NOMO-1 treated with DMSO at 0.1 percent for 48 hours (cell line): Measurements from ENCODE around the gene PYURF.

ENCODE experiments used
- DNase-seq: peaks from one replicate; lab custom pipeline; 2025; ENCODE audit not compliant: unreplicated experiment; lab: John Stamatoyannopoulos, UW

The PYURF gene

DNA sequence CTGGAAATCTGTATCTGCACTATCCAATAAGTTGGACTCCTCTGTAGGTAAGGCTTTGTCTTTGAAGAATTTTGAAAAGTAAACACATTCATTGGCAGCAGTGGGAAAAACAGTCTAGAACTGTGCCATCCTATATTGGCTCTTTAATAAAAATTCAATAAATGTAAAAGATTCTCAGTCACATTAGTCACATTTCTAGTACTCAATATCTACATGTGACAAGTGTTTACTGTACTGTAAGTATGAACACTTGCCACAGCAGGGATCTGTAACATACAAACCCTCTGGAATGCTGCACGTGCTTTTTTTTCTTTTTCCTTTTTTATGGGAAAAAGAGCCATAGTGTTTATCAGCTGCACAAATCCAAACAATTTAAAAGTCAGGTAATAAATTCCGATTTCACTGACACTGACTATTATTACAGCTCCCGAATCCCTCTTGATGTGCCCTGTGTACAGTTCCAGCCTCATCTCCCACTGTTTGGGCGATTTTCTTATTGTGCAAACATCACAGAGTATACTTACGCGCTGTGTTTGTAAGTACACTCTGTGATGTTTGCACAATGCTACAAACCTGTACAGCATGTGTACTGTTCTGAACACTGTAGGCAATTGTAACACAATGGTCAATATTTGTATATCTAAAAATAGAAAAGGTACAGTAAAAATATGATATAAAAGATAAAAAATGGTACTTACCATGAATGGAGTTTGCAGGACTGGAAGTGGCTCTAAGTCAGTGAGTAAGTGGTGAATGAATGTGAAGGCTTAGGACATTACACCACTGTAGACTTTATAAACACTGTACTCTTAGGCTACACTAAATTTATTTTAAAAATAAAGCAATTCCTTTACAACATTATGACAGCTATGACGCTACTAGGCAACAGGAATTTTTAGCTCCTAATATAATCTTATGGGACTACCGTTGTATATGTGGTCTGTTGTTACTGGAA lies 8.7 kb downstream of the PYURF start:
- DNase-seq: no peak

DNA sequence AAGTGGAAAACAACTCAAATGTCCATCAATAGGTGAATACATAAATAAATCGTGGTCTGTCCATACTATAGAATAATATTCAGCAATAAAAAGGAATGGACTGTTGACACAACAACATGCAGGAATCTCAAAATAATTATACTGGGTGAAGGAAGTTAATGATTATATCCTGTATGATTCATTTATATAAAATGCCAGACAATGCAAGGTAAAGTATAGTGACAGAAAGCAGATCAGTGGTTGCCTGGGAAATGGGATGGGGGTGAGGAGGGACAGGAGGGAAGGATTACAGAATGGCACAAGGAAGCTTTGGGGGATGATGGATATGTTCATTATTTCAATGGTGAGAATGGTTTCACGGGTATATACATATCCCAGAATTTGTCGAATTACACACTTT lies 12.3 kb downstream of the PYURF start:
- no peak for DNase-seq

DNA sequence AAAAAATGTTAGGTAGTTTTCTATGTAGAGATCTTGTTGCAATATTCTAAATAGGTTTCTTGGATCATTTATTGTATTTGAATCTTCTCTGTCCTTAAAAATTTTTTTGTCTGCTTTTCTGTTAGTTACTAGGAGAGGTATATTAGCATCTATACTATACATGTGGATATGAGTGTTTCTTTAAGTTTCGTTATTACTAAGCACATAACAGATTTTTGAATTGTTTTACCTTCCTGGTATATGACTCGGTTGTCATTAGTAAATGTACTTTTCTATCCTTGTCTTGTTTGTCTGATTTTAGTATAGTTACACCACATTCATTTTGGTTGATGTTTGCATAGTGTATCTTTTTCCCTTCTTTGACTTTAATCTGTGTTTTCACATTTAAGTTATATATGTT lies 20.2 kb downstream of the PYURF start:
- DNase-seq: no peak

DNA sequence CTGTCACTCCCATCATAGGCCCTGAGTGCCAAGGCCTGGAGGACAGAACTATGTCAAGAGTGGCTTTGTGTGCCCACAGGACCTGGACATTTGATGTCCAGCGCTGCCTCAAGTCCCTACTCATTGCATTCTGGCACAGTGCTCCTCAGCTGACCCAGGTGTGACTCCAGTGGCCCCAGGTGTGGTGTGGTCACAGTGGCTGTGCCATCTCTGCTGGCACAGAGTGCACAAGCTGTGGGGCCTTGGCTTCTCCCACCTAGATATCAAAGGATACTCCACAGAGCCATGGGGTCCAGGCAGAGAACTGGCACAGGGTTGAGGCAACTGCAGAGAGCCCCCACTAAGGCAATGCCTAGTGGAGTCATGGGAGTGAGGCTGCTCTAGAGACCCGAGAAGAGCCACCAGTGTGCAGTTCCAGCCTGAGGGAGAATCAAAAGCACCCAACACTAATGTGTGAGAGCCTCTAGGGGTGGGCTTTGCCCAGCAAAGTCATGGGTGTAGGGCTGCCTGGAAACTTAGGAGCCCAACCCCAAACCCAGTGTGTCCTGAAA lies 25.6 kb downstream of the PYURF start:
- DNase-seq: no peak

DNA sequence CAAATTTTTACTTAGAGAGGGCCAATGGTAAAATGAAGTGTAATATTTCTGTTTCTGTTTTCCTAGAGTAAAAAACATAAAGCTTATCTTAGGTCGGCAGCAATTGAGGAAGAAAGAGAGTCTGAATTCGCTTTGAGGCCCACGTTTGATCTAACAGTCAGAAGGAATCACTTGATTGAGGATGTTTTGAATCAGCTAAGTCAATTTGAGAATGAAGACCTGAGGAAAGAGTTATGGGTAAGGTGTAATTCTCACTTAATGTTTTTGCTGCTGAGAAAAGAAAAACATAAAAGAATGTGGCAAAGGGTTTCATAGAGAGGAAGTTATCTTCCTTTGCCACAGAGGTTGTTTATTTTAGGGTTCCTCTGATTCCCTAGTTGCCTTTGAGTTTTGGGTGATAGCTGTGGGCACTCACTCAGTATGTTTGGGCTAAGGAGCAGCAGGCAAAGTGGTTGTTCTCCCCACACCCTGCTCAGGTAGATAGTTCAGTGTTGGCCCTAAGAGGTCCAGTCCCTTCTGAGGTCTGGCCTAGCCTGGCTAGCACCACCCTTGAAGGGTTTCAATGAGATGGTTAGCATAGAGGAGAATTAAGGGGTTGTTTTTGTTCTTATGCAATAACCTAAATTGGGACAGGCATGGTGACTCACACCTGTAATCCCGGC lies 34.3 kb downstream of the PYURF start:
- DNase-seq: no peak

DNA sequence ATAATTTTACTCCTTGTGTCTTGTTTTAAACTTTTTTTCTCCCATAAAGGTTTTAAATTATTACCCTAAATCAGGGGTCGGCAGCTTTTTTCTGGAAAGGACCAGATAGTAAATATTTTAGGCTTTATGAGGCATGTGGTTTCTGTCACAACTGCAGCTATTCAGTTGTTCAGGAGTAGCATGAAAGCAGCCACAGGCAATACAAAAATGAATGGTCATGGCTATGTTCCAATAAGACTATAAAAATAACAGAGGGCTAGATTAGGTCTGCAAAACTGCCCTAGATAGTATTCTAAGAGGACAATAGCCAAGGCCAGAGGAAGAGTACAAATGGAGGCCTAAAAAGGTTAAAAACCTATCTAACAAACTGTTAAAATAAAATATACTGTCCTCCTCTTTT lies 42.0 kb downstream of the PYURF start:
- no peak for DNase-seq

DNA sequence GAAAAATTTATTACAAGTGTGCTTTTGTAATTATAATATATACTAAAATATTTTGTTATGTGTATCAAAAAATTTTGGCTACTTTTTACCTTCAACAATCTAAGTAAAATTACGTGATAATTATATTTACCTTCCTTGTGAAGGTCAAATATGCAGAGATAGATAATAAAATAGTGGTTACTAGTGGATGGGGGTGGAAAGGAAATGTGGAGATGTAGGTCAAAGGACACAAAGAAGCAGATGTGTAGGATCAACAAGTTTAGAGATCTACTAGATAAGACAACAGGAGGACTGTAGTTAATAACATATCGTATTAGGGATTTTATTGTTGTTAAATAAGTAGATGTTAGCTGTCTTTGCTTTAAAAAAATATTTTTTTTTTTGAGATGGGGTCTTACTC lies 45.3 kb downstream of the PYURF start:
- DNase-seq: no peak

DNA sequence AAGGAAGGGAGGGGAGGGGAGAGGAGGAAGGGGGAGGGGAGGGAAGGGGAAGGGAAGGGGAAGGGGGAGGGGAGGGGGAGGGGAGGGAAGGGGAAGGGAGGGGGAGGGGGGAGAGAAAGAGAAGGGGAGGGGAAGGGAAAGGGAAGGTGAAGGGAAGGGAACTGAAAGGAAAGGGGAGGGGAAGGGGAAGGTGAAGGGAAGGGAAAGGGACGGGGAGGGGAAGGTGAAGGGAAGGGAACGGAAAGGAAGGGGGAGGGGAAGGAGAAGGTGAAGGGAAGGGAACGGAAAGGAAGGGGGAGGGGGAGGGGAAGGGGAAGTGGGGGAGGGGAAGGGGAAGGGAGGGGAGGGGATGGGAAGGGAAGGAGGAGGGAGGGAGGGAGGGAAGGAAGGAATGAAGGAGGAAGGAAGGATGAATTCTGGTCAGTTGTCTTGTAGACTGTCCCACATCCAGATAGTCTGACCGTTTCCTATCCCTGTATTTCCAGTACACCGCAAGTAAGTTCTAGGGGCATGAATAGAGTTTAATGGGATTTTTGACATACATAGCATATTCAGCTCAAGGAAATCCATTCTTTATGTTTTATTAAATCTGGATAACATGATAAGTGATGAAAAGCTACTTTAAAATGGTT lies 46.2 kb downstream of the PYURF start:
- no peak for DNase-seq
